Measurements from ENCODE around the gene ALDH1B1.

- TF ChIP-seq CTCF (IDR thresholded peaks at IDR 0.05) (no peak), EP300 (IDR thresholded peaks at IDR 0.05) (no peak)
Observed at GRCh38 chr9:38435521-38435920, 43.0 kb downstream of the ALDH1B1 start.

Measured in tibial nerve (tissue), 4 donors.